ENCODE results near the gene PHACTR3. TPM values are rescaled to one million over a fixed set of nuclear protein-coding genes. Genes with fewer than 3 reads are reported as not detected.

The PHACTR3 gene
- polyA plus RNA-seq, 2 of the 4 experiments (the other 2 are of a cell fraction), result not detected

GRCh38 chr20:59632541-59633113 is 28.3 kb downstream of the PHACTR3 start:
- FAIRE-seq, result no peak
- POLR2A ChIA-PET, result no interaction called here
- CTCF ChIA-PET, result interaction anchor here (0.6 kb wide), 1 partner anchor 61 kb away, joined by 3 read pairs; no protein-coding TSS in a partner anchor
- Histone ChIP-seq H3K4me1 (no peaks in the 10 kb centered on the region), H3K4me2 (no peak overlapping the region), H3K9me3 (no peaks in the 10 kb centered on the region), H3K27ac (no peak overlapping the region), H3K4me3 (no peak overlapping the region)
- no peak for DNase-seq (ENCODE audit: low read depth in 1 of 2, low spot score in 1 of 2)
- no peak for ATAC-seq
- TF ChIP-seq EHF (CRISPR knock-in tag; IDR thresholded peaks at IDR 0.05) (no peak), E2F6 (IDR thresholded peaks at IDR 0.05; ENCODE audit: borderline replicate concordance, low read depth) (no peak), ZC3H11A (IDR thresholded peaks at IDR 0.05) (no peak), JUNB (IDR thresholded peaks at IDR 0.05) (no peak), CBX2 (IDR thresholded peaks at IDR 0.05; ENCODE audit: borderline replicate concordance, low read depth) (no peak), SREBF2 (IDR thresholded peaks at IDR 0.05) (no peak), CTCF (IDR thresholded peaks at IDR 0.05) (no peak), TP53 (CRISPR knock-in tag; IDR thresholded peaks at IDR 0.05) (no peak), NFE2L2 (conservative IDR thresholded peaks at IDR 0.05; ENCODE audit: low read length) (no peak)
- WGBS (ENCODE audit: missing lambda C conversion rate), result 37% methylated on average over 7 of the region's 8 CpGs

- POLR2A ChIA-PET, result no interaction called here
- Histone ChIP-seq H3K27ac (no peak overlapping the region), H3K9me3 (no peaks in the 10 kb centered on the region), H3K4me1 (no peaks in the 10 kb centered on the region), H3K4me3 (no peak overlapping the region), H3K4me2 (no peak overlapping the region)
- WGBS (ENCODE audit: missing lambda C conversion rate), result 60% methylated on average over 6 of the region's 6 CpGs
- ATAC-seq (no peak), FAIRE-seq (no peak), DNase-seq (ENCODE audit: low read depth in 1 of 2, low spot score in 1 of 2) (no peak)
- CTCF ChIA-PET, result no interaction called here
- TF ChIP-seq EHMT2 (IDR thresholded peaks at IDR 0.05; ENCODE audit: low read depth) (no peak), HOXA7 (CRISPR knock-in tag; IDR thresholded peaks at IDR 0.05) (no peak), ATOH8 (CRISPR knock-in tag; IDR thresholded peaks at IDR 0.05; ENCODE audit: low read depth) (no peak), EHF (CRISPR knock-in tag; IDR thresholded peaks at IDR 0.05) (no peak), MYC (IDR thresholded peaks at IDR 0.05; ENCODE audit: borderline replicate concordance, low read length) (no peak), TFCP2L1 (CRISPR knock-in tag; IDR thresholded peaks at IDR 0.05) (no peak), GATA3 (IDR thresholded peaks at IDR 0.05; ENCODE audit: borderline replicate concordance) (no peak), CBX8 (IDR thresholded peaks at IDR 0.05) (no peak), ELK1 (IDR thresholded peaks at IDR 0.05; ENCODE audit: low read depth, low read length) (no peak), HDAC2 (IDR thresholded peaks at IDR 0.05) (no peak), POLR2A (IDR thresholded peaks at IDR 0.05; ENCODE audit: low read length) (no peak), FOSB (CRISPR knock-in tag; IDR thresholded peaks at IDR 0.05) (no peak), BHLHE40 (IDR thresholded peaks at IDR 0.05; ENCODE audit: low read depth, low read length) (no peak), MAFK (IDR thresholded peaks at IDR 0.05; ENCODE audit: partially characterized antibody) (no peak), CTCF (IDR thresholded peaks at IDR 0.05) (no peak), ZSCAN20 (CRISPR knock-in tag; IDR thresholded peaks at IDR 0.05) (no peak), KDM1A (IDR thresholded peaks at IDR 0.05; ENCODE audit: low read depth) (no peak), E2F6 (IDR thresholded peaks at IDR 0.05; ENCODE audit: borderline replicate concordance, low read depth) (no peak)
These were observed 29.4 kb downstream of the PHACTR3 start for GRCh38 chr20:59633656-59634251.

Data from A549 (cell line).